ENCODE data around the gene HIGD2B. TPM values are rescaled to one million over a fixed set of nuclear protein-coding genes. Genes with fewer than 3 reads are reported as not detected.
A peak's percentile ranks its signal among the peaks of the same experiment; 100 is the strongest.

The HIGD2B gene
- total and polyA plus RNA-seq, 2 of the 13 experiments (the other 11 are each of a cell fraction or from before 2014, with no cell fraction given) = not detected

DNA sequence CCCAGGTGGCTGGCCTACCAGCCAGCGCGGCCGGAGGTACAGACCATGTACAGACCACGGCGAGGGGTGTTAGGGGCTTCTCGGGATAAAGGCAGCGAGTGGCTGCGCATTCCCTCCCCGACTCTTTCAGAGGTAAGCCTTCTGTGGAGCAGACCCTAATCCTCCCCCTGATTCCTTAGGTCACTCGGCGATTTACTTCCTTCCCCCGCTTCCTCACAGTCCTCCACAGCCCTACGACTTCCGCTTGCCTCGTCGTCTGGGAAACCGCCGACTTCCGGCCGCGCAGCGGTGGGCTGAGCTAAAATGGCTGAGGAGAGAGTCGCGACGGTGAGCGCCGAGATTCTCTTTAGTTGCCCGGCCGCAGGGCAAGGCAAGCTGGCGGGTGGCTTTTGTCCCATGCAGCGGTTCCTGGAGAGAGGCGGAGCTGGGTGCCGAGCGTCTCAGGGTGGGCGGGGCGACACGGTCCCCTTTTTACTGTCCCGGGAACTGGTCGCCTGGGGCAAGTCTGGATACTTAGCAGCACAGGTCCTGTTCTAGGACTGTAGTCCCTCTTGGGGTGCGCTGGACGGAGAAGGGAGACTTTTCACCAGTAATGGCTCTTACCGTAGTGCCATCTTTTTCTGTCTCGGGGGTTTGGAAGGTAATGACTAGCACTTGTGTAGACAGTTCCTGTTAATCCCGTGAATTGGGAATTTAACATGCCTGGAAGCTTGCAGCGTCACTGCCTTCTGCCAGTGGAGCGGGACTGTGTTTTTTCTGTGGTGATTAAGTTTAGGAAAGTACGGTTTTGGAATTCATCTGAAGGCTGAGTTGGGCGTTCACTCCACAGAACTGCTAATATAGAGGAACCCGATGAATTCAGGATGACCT, at the start of gene HIGD2B, which contains the start of gene BBS4 (continued):
- TF ChIP-seq, protein P1, sequence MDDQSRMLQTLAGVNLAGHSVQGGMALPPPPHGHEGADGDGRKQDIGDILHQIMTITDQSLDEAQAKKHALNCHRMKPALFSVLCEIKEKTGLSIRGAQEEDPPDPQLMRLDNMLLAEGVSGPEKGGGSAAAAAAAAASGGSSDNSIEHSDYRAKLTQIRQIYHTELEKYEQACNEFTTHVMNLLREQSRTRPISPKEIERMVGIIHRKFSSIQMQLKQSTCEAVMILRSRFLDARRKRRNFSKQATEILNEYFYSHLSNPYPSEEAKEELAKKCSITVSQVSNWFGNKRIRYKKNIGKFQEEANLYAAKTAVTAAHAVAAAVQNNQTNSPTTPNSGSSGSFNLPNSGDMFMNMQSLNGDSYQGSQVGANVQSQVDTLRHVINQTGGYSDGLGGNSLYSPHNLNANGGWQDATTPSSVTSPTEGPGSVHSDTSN (CRISPR knock-in tag; IDR thresholded peaks at IDR 0.05; ENCODE audit: borderline replicate concordance) = no peak
- TF ChIP-seq MIER3 (CRISPR knock-in tag; IDR thresholded peaks at IDR 0.05; ENCODE audit: borderline replicate concordance) (peak; percentile 30; the same call in 1 of the 2 replicates), ZNF12 (CRISPR knock-in tag; IDR thresholded peaks at IDR 0.05) (no peak), PHF20 (CRISPR knock-in tag; IDR thresholded peaks at IDR 0.05) (peak; percentile 83), ZNF724P (CRISPR knock-in tag; IDR thresholded peaks at IDR 0.05; ENCODE audit: borderline replicate concordance) (peak; percentile 43; the same call in 1 of the 2 replicates), HNRNPLL (IDR thresholded peaks at IDR 0.05; ENCODE audit: low read depth, low read length, poor library complexity, severe bottlenecking) (peak; percentile 85)
- TF ChIP-seq, protein P2, sequence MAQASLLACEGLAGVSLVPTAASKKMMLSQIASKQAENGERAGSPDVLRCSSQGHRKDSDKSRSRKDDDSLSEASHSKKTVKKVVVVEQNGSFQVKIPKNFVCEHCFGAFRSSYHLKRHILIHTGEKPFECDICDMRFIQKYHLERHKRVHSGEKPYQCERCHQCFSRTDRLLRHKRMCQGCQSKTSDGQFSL (CRISPR knock-in tag; IDR thresholded peaks at IDR 0.05) = no peak
- TF ChIP-seq, protein P3, sequence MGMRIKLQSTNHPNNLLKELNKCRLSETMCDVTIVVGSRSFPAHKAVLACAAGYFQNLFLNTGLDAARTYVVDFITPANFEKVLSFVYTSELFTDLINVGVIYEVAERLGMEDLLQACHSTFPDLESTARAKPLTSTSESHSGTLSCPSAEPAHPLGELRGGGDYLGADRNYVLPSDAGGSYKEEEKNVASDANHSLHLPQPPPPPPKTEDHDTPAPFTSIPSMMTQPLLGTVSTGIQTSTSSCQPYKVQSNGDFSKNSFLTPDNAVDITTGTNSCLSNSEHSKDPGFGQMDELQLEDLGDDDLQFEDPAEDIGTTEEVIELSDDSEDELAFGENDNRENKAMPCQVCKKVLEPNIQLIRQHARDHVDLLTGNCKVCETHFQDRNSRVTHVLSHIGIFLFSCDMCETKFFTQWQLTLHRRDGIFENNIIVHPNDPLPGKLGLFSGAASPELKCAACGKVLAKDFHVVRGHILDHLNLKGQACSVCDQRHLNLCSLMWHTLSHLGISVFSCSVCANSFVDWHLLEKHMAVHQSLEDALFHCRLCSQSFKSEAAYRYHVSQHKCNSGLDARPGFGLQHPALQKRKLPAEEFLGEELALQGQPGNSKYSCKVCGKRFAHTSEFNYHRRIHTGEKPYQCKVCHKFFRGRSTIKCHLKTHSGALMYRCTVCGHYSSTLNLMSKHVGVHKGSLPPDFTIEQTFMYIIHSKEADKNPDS (CRISPR knock-in tag; IDR thresholded peaks at IDR 0.05) = no peak
- TF ChIP-seq, protein P4, sequence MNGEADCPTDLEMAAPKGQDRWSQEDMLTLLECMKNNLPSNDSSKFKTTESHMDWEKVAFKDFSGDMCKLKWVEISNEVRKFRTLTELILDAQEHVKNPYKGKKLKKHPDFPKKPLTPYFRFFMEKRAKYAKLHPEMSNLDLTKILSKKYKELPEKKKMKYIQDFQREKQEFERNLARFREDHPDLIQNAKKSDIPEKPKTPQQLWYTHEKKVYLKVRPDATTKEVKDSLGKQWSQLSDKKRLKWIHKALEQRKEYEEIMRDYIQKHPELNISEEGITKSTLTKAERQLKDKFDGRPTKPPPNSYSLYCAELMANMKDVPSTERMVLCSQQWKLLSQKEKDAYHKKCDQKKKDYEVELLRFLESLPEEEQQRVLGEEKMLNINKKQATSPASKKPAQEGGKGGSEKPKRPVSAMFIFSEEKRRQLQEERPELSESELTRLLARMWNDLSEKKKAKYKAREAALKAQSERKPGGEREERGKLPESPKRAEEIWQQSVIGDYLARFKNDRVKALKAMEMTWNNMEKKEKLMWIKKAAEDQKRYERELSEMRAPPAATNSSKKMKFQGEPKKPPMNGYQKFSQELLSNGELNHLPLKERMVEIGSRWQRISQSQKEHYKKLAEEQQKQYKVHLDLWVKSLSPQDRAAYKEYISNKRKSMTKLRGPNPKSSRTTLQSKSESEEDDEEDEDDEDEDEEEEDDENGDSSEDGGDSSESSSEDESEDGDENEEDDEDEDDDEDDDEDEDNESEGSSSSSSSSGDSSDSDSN (CRISPR knock-in tag; IDR thresholded peaks at IDR 0.05) = peak; percentile 91
- TF ChIP-seq, protein P5, sequence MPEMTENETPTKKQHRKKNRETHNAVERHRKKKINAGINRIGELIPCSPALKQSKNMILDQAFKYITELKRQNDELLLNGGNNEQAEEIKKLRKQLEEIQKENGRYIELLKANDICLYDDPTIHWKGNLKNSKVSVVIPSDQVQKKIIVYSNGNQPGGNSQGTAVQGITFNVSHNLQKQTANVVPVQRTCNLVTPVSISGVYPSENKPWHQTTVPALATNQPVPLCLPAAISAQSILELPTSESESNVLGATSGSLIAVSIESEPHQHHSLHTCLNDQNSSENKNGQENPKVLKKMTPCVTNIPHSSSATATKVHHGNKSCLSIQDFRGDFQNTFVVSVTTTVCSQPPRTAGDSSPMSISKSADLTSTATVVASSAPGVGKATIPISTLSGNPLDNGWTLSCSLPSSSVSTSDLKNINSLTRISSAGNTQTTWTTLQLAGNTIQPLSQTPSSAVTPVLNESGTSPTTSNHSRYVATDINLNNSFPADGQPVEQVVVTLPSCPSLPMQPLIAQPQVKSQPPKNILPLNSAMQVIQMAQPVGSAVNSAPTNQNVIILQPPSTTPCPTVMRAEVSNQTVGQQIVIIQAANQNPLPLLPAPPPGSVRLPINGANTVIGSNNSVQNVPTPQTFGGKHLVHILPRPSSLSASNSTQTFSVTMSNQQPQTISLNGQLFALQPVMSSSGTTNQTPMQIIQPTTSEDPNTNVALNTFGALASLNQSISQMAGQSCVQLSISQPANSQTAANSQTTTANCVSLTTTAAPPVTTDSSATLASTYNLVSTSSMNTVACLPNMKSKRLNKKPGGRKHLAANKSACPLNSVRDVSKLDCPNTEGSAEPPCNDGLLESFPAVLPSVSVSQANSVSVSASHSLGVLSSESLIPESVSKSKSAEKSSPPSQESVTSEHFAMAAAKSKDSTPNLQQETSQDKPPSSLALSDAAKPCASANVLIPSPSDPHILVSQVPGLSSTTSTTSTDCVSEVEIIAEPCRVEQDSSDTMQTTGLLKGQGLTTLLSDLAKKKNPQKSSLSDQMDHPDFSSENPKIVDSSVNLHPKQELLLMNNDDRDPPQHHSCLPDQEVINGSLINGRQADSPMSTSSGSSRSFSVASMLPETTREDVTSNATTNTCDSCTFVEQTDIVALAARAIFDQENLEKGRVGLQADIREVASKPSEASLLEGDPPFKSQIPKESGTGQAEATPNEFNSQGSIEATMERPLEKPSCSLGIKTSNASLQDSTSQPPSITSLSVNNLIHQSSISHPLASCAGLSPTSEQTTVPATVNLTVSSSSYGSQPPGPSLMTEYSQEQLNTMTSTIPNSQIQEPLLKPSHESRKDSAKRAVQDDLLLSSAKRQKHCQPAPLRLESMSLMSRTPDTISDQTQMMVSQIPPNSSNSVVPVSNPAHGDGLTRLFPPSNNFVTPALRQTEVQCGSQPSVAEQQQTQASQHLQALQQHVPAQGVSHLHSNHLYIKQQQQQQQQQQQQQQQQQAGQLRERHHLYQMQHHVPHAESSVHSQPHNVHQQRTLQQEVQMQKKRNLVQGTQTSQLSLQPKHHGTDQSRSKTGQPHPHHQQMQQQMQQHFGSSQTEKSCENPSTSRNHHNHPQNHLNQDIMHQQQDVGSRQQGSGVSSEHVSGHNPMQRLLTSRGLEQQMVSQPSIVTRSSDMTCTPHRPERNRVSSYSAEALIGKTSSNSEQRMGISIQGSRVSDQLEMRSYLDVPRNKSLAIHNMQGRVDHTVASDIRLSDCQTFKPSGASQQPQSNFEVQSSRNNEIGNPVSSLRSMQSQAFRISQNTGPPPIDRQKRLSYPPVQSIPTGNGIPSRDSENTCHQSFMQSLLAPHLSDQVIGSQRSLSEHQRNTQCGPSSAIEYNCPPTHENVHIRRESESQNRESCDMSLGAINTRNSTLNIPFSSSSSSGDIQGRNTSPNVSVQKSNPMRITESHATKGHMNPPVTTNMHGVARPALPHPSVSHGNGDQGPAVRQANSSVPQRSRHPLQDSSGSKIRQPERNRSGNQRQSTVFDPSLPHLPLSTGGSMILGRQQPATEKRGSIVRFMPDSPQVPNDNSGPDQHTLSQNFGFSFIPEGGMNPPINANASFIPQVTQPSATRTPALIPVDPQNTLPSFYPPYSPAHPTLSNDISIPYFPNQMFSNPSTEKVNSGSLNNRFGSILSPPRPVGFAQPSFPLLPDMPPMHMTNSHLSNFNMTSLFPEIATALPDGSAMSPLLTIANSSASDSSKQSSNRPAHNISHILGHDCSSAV (CRISPR knock-in tag; IDR thresholded peaks at IDR 0.05; ENCODE audit: borderline replicate concordance) = no peak
- TF ChIP-seq, protein P6, sequence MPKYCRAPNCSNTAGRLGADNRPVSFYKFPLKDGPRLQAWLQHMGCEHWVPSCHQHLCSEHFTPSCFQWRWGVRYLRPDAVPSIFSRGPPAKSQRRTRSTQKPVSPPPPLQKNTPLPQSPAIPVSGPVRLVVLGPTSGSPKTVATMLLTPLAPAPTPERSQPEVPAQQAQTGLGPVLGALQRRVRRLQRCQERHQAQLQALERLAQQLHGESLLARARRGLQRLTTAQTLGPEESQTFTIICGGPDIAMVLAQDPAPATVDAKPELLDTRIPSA (CRISPR knock-in tag; IDR thresholded peaks at IDR 0.05; ENCODE audit: borderline replicate concordance) = 0 out of 2 replicates have a peak, but pooled peaks have one; percentile 24
